K562 (cell line): Measurements from ENCODE around the gene CRELD2. TPM values are rescaled to one million over a fixed set of nuclear protein-coding genes. Genes with fewer than 3 reads are reported as not detected.

Source experiments
- ATAC-seq: fragments of 200-7000 bp; cut with Tn5 transposase; 3 replicates; pipeline ENCODE4 v1.9.1; 2020; ENCODE audit warnings: moderate library complexity
- BruUV-seq: library from RNA; stranded (reverse); fragments of 400-500 nt; replicated peaks from 2 replicates; lab custom pipeline; 2021; lab: Mats Ljungman, UMichigan
- CTCF ChIA-PET: fragments of 300-600 bp; formaldehyde crosslinking; extraction: SDS; loops from one replicate; lab custom pipeline; 2021; ENCODE audit warnings: low intra/inter-chr PET ratio; lab: Yijun Ruan, JAX
- POLR2A ChIA-PET: fragments of 300-600, 350-650 bp; sonication (Branson Sonifier 250); formaldehyde crosslinking; extraction: SDS; loops from one replicate; lab custom pipeline; 2021; ENCODE audit warnings: antibody characterized with exemption, inconsistent platforms; lab: Yijun Ruan, JAX
- DNase-seq, 4 experiments: peaks; one replicate each; pipeline versions ENCODE4 v3.0.0 to v3.0.0-alpha.2; 2011 to 2018; ENCODE audit warnings: low spot score in 3 of 4, mixed read lengths in 3 of 4; ENCODE audit errors: extremely low read depth in 1 of 4
- FAIRE-seq: peaks from 2 replicates; lab custom pipeline; 2011; peaks lifted over from hg19 to GRCh38; lab: Jason Lieb, UNC
- H2AFZ ChIP-seq: 2 replicates; pipeline ENCODE4 v1.6.0; 2011; ENCODE audit warnings: low read depth, low read length, control low read depth, inconsistent platforms
- H3K27ac ChIP-seq: fragments of 200-600 bp; 3 replicates; pipeline ENCODE4 v1.8.0; 2011; ENCODE audit warnings: low read depth, mild to moderate bottlenecking, control low read depth, inconsistent platforms, low read length, moderate library complexity, mixed read lengths; ENCODE audit errors: extremely low read depth
- H3K27me3 ChIP-seq, 2 experiments: fragments of 300-600 bp in 1 of 2; 2 replicates in 1 of 2; 3 replicates in 1 of 2; pipeline versions ENCODE4 v1.6.0 to v1.8.0; 2011; ENCODE audit warnings: inconsistent platforms in 2 of 2, low read length in 2 of 2, mild to moderate bottlenecking in 1 of 2, mixed read lengths in 1 of 2, moderate library complexity in 1 of 2; ENCODE audit not compliant: control insufficient read depth in 2 of 2, insufficient read depth in 2 of 2
- H3K36me3 ChIP-seq: fragments of 300-600 bp; 3 replicates; pipeline ENCODE4 v1.8.0; 2011; ENCODE audit warnings: mild to moderate bottlenecking, low read length, inconsistent platforms; ENCODE audit not compliant: control insufficient read depth, insufficient read depth
- H3K4me1 ChIP-seq, 2 experiments: fragments of 200-600 bp in 1 of 2; replicated peaks in 1 of 2; 2 replicates in 1 of 2; 3 replicates in 1 of 2; pipeline versions ENCODE4 v1.5.1 to v1.8.0; 2011; ENCODE audit warnings: inconsistent platforms in 2 of 2, low read length in 2 of 2, mild to moderate bottlenecking in 1 of 2, mixed read lengths in 1 of 2, moderate library complexity in 1 of 2; ENCODE audit not compliant: control insufficient read depth in 2 of 2, insufficient read depth in 2 of 2
- H3K4me2 ChIP-seq: 2 replicates; pipeline ENCODE4 v1.6.1; 2011; ENCODE audit warnings: low read length, control low read depth, inconsistent platforms, mixed read lengths; ENCODE audit not compliant: insufficient read depth
- H3K4me3 ChIP-seq: fragments of 200-600 bp; sonication (generic), shearing (Covaris generic); 2 replicates; pipeline ENCODE4 v1.5.1; 2016; ENCODE audit warnings: control low read depth, inconsistent platforms
- H3K79me2 ChIP-seq: fragments of 200-600 bp; 3 replicates; pipeline ENCODE4 v1.8.0; 2011; ENCODE audit warnings: low read length, inconsistent platforms; ENCODE audit not compliant: control insufficient read depth, insufficient read depth
- H3K9ac ChIP-seq, 2 experiments: 2 replicates each; pipeline versions ENCODE4 v1.6.0 to v1.6.1; 2011; ENCODE audit warnings: low read depth in 2 of 2, low read length in 2 of 2, control low read depth in 1 of 2, inconsistent platforms in 1 of 2, mild to moderate bottlenecking in 1 of 2, mixed read lengths in 1 of 2; ENCODE audit not compliant: insufficient read depth in 1 of 2
- H3K9me1 ChIP-seq: one replicate; pipeline ENCODE4 v1.6.0; 2011; ENCODE audit warnings: inconsistent platforms, mild to moderate bottlenecking, low read length, moderate library complexity; ENCODE audit not compliant: control insufficient read depth, insufficient read depth
- H3K9me3 ChIP-seq: replicated peaks from 2 replicates; pipeline ENCODE4 v1.5.1; 2011; ENCODE audit warnings: low read depth, low read length, inconsistent platforms; ENCODE audit not compliant: control insufficient read depth, insufficient read depth
- H4K20me1 ChIP-seq: replicated peaks from 2 replicates; pipeline ENCODE4 v1.6.1; 2011; ENCODE audit warnings: low read length, inconsistent platforms, mixed read lengths; ENCODE audit not compliant: control insufficient read depth, insufficient read depth
- ADNP ChIP-seq: fragments of 200-800 bp; sonication (Bioruptor generic); IDR thresholded peaks from 2 replicates; pipeline ENCODE4 v1.6.1; 2016; ENCODE audit warnings: missing genetic modification characterization, missing compliant biosample characterization
- BACH1 ChIP-seq: fragments of 200-800 bp; sonication (Bioruptor generic); IDR thresholded peaks from 2 replicates; pipeline ENCODE4 v1.6.1; 2016; ENCODE audit warnings: missing genetic modification characterization, missing compliant biosample characterization
- ESRRB ChIP-seq: fragments of 250-450 bp; sonication (Bioruptor Pico); IDR thresholded peaks from 2 replicates; pipeline ENCODE4 v1.5.0; 2020; ENCODE audit warnings: mild to moderate bottlenecking, moderate library complexity, borderline replicate concordance
- FOXK1 ChIP-seq: sonication (generic); formaldehyde crosslinking; IDR thresholded peaks from 2 replicates; pipeline ENCODE4 v1.8.0; 2022; ENCODE audit warnings: missing genetic modification reagents, mild to moderate bottlenecking, borderline replicate concordance
- HCFC1 ChIP-seq: IDR thresholded peaks from 2 replicates; pipeline ENCODE4 v1.6.1; 2012; ENCODE audit warnings: low read depth, low read length, improper control_type of control experiment
- NBN ChIP-seq: fragments of 450-650 bp; IDR thresholded peaks from 2 replicates; pipeline ENCODE4 v1.6.1; 2016; ENCODE audit warnings: low read depth, mild to moderate bottlenecking
- PHB2 ChIP-seq: fragments of 450-650 bp; IDR thresholded peaks from 2 replicates; pipeline ENCODE4 v1.6.1; 2017; ENCODE audit warnings: low read depth
- PHF21A ChIP-seq: fragments of 450-650 bp; IDR thresholded peaks from 2 replicates; pipeline ENCODE4 v1.6.1; 2017; ENCODE audit warnings: low read depth, borderline replicate concordance
- PTRF ChIP-seq: fragments of 450-650 bp; IDR thresholded peaks from 2 replicates; pipeline ENCODE4 v1.6.1; 2016; ENCODE audit warnings: mild to moderate bottlenecking, missing genetic modification characterization, missing compliant biosample characterization
- SRSF7 ChIP-seq: fragments of 200-400 bp; formaldehyde crosslinking; optimal IDR thresholded peaks from 2 replicates; pipeline ENCODE3; 2017; ENCODE audit warnings: mild to moderate bottlenecking, low read depth, low read length
- TGIF2 ChIP-seq: sonication (generic); formaldehyde crosslinking; IDR thresholded peaks from 2 replicates; pipeline ENCODE4 v1.8.1; 2022; ENCODE audit warnings: mild to moderate bottlenecking, missing genetic modification reagents, moderate library complexity
- ZC3H8 ChIP-seq: fragments of 450-650 bp; IDR thresholded peaks from 2 replicates; pipeline ENCODE4 v1.6.1; 2017
- ZNF431 ChIP-seq: sonication (generic); formaldehyde crosslinking; IDR thresholded peaks from 2 replicates; pipeline ENCODE4 v1.8.0; 2022; ENCODE audit warnings: mild to moderate bottlenecking, missing genetic modification reagents
- WGBS: fragments of 100-300 bp; shearing (Covaris generic); methylation state at CpG from one replicate; pipeline ENCODE4 v1.1.6; 2016; ENCODE audit warnings: low coverage, mixed read lengths; ENCODE audit not compliant: insufficient coverage; ENCODE audit errors: missing lambda C conversion rate; 5-methylcytosine and 5-hydroxymethylcytosine counted together
- in situ Hi-C: fragments of 300-500 bp; cut with MboI; formaldehyde crosslinking; loops from 4 replicates; pipeline ENCODE4 v1.15.0; 2018; ENCODE audit warnings: inconsistent platforms, mixed read lengths
- intact Hi-C: fragments of 100-400 bp; cut with micrococcal nuclease; formaldehyde crosslinking; loops from 2 replicates; pipeline ENCODE4 v1.14.2; 2022
- polyA plus RNA-seq, 8 experiments: library from polyadenylated mRNA; depleted of rRNA in 4 of 8; stranded (reverse) in 5 of 8; unstranded in 3 of 8; fragments of >200 nt; fragmentation: Nextera tagmentation in 2 of 8; fragmentation: Illumina TruSeq in 1 of 8; extraction: Ambion mirVana in 2 of 8; extraction: Trizol in 1 of 8; gene quantifications; 2 replicates each; pipeline versions ENCODE4 v1.2.1 to v1.2.3, GENCODE V29; 2011 to 2014; ENCODE audit warnings: inconsistent platforms in 1 of 8, missing spikeins in 1 of 8
- total RNA-seq, 7 experiments: library from RNA; depleted of rRNA in 6 of 7; stranded (reverse); fragments of >200 nt in 6 of 7; fragmentation: Illumina TruSeq in 2 of 7; extraction: Trizol in 2 of 7; gene quantifications; 2 replicates each; pipeline versions ENCODE4 v1.2.1 to v1.2.3, GENCODE V29; 2011 to 2021; ENCODE audit warnings: low replicate concordance in 1 of 7

CRELD2 gene
- total and polyA plus RNA-seq, 9 of the 15 experiments (the other 6 are each of a cell fraction or from before 2014, with no cell fraction given), result 0.96 to 25.3 (median 8.8) TPM

DNA sequence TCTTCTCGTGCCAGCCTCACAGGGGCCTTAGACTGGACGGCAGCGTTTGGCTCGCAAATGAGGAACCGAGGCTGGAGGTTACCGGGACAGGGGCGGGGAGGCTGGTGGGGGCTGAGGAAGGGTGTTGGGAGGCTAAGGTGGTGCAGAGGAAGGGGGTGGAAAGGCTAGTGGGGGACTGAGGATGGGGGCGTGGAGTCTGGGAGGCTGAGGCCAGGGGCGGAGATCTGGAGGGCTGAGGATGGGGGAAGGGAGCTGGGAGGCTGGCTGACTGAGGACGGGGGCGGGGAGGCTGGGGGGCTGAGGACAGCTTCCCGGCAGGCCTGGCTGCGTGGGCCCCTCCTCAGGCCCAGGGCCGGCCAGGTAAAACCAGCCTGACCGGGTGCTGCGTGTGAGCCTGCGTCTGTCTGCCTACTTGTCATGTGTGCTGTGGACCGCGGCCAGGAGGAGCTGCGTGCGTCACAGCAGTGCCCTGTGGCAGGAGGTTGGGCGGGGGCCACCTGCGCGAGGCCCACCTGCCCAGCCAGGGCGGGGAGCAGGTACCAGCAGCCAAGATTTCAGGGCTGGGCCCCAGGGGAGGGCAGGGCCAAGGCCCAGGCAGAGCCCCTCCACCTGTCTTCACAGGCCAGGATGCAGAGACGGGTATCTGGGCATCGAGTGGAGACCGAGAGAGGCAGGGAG, 32.7 kb downstream of the CRELD2 start:
- in situ Hi-C loops (no loop called here), intact Hi-C loops (no loop called here)
- Histone ChIP-seq H3K9ac (peak overlapping the region in 1 of 2 experiments; percentile 35; a peak in 2 of 4 replicates), H3K27ac (no peak overlapping the region), H3K36me3 (no peaks in the 10 kb centered on the region), H4K20me1 (no peaks in the 10 kb centered on the region), H2AFZ (no peak overlapping the region), H3K9me1 (no peaks in the 10 kb centered on the region), H3K9me3 (no peaks in the 10 kb centered on the region), H3K4me3 (no peak overlapping the region), H3K4me1 (peaks cover 0 to 94% of the 10 kb centered on the region in 2 experiments; a peak in 3 of 5 replicates), H3K4me2 (no peak overlapping the region), H3K79me2 (no peaks in the 10 kb centered on the region), H3K27me3 (no peaks in the 10 kb centered on the region)
- peak in 1 of 4 experiments; percentile 16 for DNase-seq
- no peak for FAIRE-seq
- BruUV-seq, result no TSS peak
- 74% methylated on average over 4 of the region's 28 CpGs for WGBS
- TF ChIP-seq BACH1 (tag) (no peak), TGIF2 (no peak), ZC3H8 (no peak), ZNF431 (CRISPR knock-in tag) (no peak), NBN (no peak)
- ChIA-PET POLR2A (interaction anchor here (1.2 to 1.8 kb wide), 2 partner anchors 9 to 17 kb away, joined by 4 to 10 read pairs; partner anchors contain the start of gene PIM3), CTCF (no interaction called here)
- ATAC-seq, result no peak

DNA sequence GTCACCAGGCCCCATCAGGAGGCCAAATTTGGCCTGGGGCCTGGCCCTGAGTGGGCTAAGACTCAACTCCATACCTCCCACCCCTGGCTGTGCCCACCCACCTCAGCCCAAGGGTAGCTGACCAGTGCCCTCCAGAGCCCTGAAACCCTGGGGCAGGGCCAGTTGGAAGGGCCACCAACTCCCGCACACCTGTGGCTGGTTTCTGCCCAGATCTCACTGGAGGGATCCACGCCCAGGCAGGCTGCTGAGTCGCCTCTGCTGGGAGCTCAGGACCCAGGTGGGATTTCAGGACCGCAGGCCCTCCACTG, 33.2 kb downstream of the CRELD2 start:
- Histone ChIP-seq H4K20me1 (no peaks in the 10 kb centered on the region), H3K9me3 (no peaks in the 10 kb centered on the region), H3K79me2 (no peaks in the 10 kb centered on the region), H3K4me3 (no peak overlapping the region), H3K36me3 (no peaks in the 10 kb centered on the region), H3K27ac (no peak overlapping the region), H2AFZ (no peak overlapping the region), H3K9me1 (no peaks in the 10 kb centered on the region), H3K4me1 (peaks cover 0 to 95% of the 10 kb centered on the region in 2 experiments; a peak in 3 of 5 replicates), H3K4me2 (no peak overlapping the region), H3K27me3 (no peaks in the 10 kb centered on the region), H3K9ac (peak overlapping the region in 1 of 2 experiments; percentile 64; a peak in 1 of 4 replicates)
- no peak for ATAC-seq
- no peak for FAIRE-seq
- CTCF ChIA-PET, result no interaction called here
- no TSS peak for BruUV-seq
- no CpG with 5 or more reads among the region's 4 CpGs for WGBS
- intact Hi-C loops, result no loop called here
- TF ChIP-seq HCFC1 (no peak), FOXK1 (CRISPR knock-in tag) (no peak), ESRRB (CRISPR knock-in tag) (no peak), PHB2 (no peak), PTRF (no peak), ADNP (tag) (no peak), PHF21A (no peak), SRSF7 (no peak)
- POLR2A ChIA-PET, result interaction anchor here (1.2 to 1.8 kb wide), 2 partner anchors 9 to 16 kb away, joined by 4 to 10 read pairs; partner anchors contain the start of gene PIM3
- DNase-seq, result no peak
- in situ Hi-C loops, result no loop called here
